NT2/D1 (cell line): ENCODE measurements around the gene SCART1.

Experiments
- SUZ12 ChIP-seq: IDR thresholded peaks from 2 replicates; pipeline ENCODE4 v1.6.1; 2011; ENCODE audit not compliant: insufficient read length, insufficient read depth; ENCODE audit errors: extremely low read depth
- YY1 ChIP-seq: IDR thresholded peaks from 2 replicates; pipeline ENCODE4 v1.6.1; 2011; ENCODE audit not compliant: insufficient read length, insufficient read depth
- ZNF274 ChIP-seq: IDR thresholded peaks from 2 replicates; pipeline ENCODE4 v1.6.1; 2011; ENCODE audit warnings: mild to moderate bottlenecking, low read depth, low read length

DNA sequence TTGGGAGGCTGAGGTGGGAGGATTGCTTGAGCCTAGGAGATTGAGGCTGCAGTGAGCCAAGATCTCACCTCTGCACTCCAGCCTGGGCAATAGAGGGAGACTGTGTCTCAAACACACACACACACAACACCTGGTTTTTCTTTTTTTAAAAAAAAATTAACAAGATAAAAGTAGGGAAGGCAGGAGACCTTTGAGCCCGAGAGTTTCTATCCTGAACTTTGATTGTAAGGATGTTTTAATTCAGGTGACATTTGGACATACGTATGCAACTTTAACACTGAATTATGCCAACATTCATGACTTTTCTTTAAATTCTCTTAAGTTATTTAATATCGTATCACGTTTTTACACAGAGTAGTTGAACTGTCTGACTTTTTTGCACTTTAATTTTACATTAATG is 61.7 kb downstream of the SCART1 start:
- TF ChIP-seq SUZ12 (no peak), ZNF274 (no peak), YY1 (no peak)
